ENCODE measurements around the gene ADGRG3. TPM values are rescaled to one million over a fixed set of nuclear protein-coding genes. Genes with fewer than 3 reads are reported as not detected.

The ADGRG3 gene
- total and polyA plus RNA-seq, 2 of the 13 experiments (the other 11 are each of a cell fraction or from before 2014, with no cell fraction given): 2.7 to 11.8 TPM

DNA sequence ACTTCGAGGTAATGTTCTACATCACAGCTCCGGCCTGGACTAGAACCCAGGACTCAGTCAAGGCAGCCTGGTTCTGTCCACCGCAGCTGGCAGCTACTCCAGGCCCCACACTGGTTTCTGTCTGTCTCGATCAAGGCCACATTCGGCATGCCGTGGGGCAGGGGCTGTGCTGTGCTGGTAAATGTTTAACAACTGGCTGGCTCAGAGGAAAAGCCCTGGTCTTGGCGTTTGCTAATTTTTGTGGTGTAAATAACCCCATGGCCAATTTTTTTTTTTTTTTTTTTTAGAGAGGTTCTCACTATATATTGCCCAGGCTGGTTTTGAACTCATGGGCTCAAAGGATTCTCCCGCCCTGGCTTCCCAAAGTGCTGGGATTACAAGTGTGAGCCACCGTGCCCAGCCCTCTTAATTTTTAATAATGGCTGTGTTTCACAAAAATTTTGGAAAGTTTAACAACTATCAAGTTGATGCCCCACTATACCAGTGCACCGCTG, 26.2 kb downstream of the ADGRG3 start (continued):
- TF ChIP-seq, protein P1, sequence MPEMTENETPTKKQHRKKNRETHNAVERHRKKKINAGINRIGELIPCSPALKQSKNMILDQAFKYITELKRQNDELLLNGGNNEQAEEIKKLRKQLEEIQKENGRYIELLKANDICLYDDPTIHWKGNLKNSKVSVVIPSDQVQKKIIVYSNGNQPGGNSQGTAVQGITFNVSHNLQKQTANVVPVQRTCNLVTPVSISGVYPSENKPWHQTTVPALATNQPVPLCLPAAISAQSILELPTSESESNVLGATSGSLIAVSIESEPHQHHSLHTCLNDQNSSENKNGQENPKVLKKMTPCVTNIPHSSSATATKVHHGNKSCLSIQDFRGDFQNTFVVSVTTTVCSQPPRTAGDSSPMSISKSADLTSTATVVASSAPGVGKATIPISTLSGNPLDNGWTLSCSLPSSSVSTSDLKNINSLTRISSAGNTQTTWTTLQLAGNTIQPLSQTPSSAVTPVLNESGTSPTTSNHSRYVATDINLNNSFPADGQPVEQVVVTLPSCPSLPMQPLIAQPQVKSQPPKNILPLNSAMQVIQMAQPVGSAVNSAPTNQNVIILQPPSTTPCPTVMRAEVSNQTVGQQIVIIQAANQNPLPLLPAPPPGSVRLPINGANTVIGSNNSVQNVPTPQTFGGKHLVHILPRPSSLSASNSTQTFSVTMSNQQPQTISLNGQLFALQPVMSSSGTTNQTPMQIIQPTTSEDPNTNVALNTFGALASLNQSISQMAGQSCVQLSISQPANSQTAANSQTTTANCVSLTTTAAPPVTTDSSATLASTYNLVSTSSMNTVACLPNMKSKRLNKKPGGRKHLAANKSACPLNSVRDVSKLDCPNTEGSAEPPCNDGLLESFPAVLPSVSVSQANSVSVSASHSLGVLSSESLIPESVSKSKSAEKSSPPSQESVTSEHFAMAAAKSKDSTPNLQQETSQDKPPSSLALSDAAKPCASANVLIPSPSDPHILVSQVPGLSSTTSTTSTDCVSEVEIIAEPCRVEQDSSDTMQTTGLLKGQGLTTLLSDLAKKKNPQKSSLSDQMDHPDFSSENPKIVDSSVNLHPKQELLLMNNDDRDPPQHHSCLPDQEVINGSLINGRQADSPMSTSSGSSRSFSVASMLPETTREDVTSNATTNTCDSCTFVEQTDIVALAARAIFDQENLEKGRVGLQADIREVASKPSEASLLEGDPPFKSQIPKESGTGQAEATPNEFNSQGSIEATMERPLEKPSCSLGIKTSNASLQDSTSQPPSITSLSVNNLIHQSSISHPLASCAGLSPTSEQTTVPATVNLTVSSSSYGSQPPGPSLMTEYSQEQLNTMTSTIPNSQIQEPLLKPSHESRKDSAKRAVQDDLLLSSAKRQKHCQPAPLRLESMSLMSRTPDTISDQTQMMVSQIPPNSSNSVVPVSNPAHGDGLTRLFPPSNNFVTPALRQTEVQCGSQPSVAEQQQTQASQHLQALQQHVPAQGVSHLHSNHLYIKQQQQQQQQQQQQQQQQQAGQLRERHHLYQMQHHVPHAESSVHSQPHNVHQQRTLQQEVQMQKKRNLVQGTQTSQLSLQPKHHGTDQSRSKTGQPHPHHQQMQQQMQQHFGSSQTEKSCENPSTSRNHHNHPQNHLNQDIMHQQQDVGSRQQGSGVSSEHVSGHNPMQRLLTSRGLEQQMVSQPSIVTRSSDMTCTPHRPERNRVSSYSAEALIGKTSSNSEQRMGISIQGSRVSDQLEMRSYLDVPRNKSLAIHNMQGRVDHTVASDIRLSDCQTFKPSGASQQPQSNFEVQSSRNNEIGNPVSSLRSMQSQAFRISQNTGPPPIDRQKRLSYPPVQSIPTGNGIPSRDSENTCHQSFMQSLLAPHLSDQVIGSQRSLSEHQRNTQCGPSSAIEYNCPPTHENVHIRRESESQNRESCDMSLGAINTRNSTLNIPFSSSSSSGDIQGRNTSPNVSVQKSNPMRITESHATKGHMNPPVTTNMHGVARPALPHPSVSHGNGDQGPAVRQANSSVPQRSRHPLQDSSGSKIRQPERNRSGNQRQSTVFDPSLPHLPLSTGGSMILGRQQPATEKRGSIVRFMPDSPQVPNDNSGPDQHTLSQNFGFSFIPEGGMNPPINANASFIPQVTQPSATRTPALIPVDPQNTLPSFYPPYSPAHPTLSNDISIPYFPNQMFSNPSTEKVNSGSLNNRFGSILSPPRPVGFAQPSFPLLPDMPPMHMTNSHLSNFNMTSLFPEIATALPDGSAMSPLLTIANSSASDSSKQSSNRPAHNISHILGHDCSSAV (CRISPR knock-in tag; IDR thresholded peaks at IDR 0.05; ENCODE audit: borderline replicate concordance): no peak
- TF ChIP-seq U2AF2 (IDR thresholded peaks at IDR 0.05; ENCODE audit: low read depth, low read length) (no peak), MED13 (CRISPR knock-in tag; IDR thresholded peaks at IDR 0.05) (no peak), NCOA5 (CRISPR knock-in tag; IDR thresholded peaks at IDR 0.05) (no peak), SAP130 (CRISPR knock-in tag; IDR thresholded peaks at IDR 0.05; ENCODE audit: low read depth) (peak; percentile 83), HOXA5 (CRISPR knock-in tag; IDR thresholded peaks at IDR 0.05) (peak; percentile 52; the same call in 1 of the 2 replicates), NFKBIZ (CRISPR knock-in tag; IDR thresholded peaks at IDR 0.05) (no peak), ZNF768 (CRISPR knock-in tag; IDR thresholded peaks at IDR 0.05) (0 out of 2 replicates have a peak, but pooled peaks have one; percentile 27), ZNF317 (CRISPR knock-in tag; IDR thresholded peaks at IDR 0.05) (peak; percentile 81), ZNF589 (CRISPR knock-in tag; conservative IDR thresholded peaks at IDR 0.05) (no peak), ZKSCAN8 (CRISPR knock-in tag; IDR thresholded peaks at IDR 0.05; ENCODE audit: borderline replicate concordance) (no peak), NCOA2 (CRISPR knock-in tag; IDR thresholded peaks at IDR 0.05) (0 out of 2 replicates have a peak, but pooled peaks have one; percentile 25), RCOR2 (CRISPR knock-in tag; IDR thresholded peaks at IDR 0.05) (no peak; the same call in 1 of the 2 replicates), MIER3 (CRISPR knock-in tag; IDR thresholded peaks at IDR 0.05; ENCODE audit: borderline replicate concordance) (peak; percentile 44; the same call in 1 of the 2 replicates), ZNF546 (CRISPR knock-in tag; conservative IDR thresholded peaks at IDR 0.05) (no peak), ZZZ3 (CRISPR knock-in tag; IDR thresholded peaks at IDR 0.05; ENCODE audit: borderline replicate concordance) (no peak)

Measured in HepG2 (cell line).